Neutrophil (primary cell): Measurements from ENCODE around the gene SYCE1.

Source experiments
- H3K27ac ChIP-seq: fragments of 200-600 bp; sonication (generic); 2 replicates; pipeline ENCODE4 v1.5.1; 2016; ENCODE audit warnings: mild to moderate bottlenecking, moderate library complexity
- H3K27me3 ChIP-seq: fragments of 200-600 bp; sonication (generic); 2 replicates; pipeline ENCODE4 v1.6.0; 2016; ENCODE audit warnings: mild to moderate bottlenecking
- H3K36me3 ChIP-seq: fragments of 200-600 bp; sonication (generic); 2 replicates; pipeline ENCODE4 v1.5.1; 2017
- H3K4me1 ChIP-seq, 2 experiments: fragments of 200-600 bp in 1 of 2; sonication (generic) in 1 of 2; 1 replicate in 1 of 2; 2 replicates in 1 of 2; pipeline versions ENCODE4 v1.5.1 to v1.6.1; 2013 to 2016; ENCODE audit warnings: low read depth in 1 of 2, low read length in 1 of 2, mild to moderate bottlenecking in 1 of 2, moderate library complexity in 1 of 2; ENCODE audit not compliant: control insufficient read depth in 1 of 2, insufficient read depth in 1 of 2
- H3K4me3 ChIP-seq, 2 experiments: fragments of 200-600 bp in 1 of 2; sonication (generic) in 1 of 2; 1 replicate in 1 of 2; 2 replicates in 1 of 2; pipeline ENCODE4 v1.5.1; 2013 to 2016; ENCODE audit warnings: low read depth in 1 of 2, low read length in 1 of 2, mild to moderate bottlenecking in 1 of 2, moderate library complexity in 1 of 2
- H3K9me3 ChIP-seq: fragments of 200-600 bp; sonication (generic); 2 replicates; pipeline ENCODE4 v1.5.1; 2016
- CTCF ChIP-seq: fragments of 200-600 bp; sonication (generic); IDR thresholded peaks from 2 replicates; pipeline ENCODE4 v1.5.1; 2016; ENCODE audit warnings: antibody characterized with exemption

The SYCE1 gene

GRCh38 chr10:133528296-133528844, 37.0 kb downstream of the SYCE1 start:
- H3K27me3 ChIP-seq = peaks cover 90% of the 10 kb centered on the region
- peaks cover 8% of the 10 kb centered on the region for H3K9me3 ChIP-seq
- peaks cover 0 to 6% of the 10 kb centered on the region in 2 experiments for H3K4me1 ChIP-seq
- no peak overlapping the region for H3K27ac ChIP-seq
- H3K36me3 ChIP-seq = no peaks in the 10 kb centered on the region
- no peak for TF ChIP-seq CTCF
- no peak overlapping the region for H3K4me3 ChIP-seq

GRCh38 chr10:133527771-133528271, 37.6 kb downstream of the SYCE1 start:
- Histone ChIP-seq H3K27ac (no peak overlapping the region), H3K4me3 (no peak overlapping the region), H3K9me3 (peaks cover 11% of the 10 kb centered on the region), H3K36me3 (no peaks in the 10 kb centered on the region), H3K27me3 (peaks cover 95% of the 10 kb centered on the region), H3K4me1 (peaks cover 0 to 6% of the 10 kb centered on the region in 2 experiments)
- TF ChIP-seq CTCF = no peak

DNA sequence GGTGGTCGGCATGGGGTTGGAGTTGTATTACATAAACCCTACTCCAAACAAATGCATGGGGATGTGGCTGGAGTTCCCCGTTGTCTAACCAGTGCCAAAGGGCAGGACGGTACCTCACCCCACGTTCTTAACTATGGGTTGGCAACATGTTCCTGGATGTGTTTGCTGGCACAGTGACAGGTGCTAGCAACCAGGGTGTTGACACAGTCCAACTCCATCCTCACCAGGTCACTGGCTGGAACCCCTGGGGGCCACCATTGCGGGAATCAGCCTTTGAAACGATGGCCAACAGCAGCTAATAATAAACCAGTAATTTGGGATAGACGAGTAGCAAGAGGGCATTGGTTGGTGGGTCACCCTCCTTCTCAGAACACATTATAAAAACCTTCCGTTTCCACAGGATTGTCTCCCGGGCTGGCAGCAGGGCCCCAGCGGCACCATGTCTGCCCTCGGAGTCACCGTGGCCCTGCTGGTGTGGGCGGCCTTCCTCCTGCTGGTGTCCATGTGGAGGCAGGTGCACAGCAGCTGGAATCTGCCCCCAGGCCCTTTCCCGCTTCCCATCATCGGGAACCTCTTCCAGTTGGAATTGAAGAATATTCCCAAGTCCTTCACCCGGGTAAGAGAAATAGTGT, 38.3 kb downstream of the SYCE1 start, which contains the start of gene CYP2E1:
TSS of gene CYP2E1 (plus strand) at position 407 of the 632 bp plus-strand sequence. CDS start at position 440, 33 bp downstream.
- peaks cover 0 to 6% of the 10 kb centered on the region in 2 experiments for H3K4me1 ChIP-seq
- no peak within 1 kb of the TSS for H3K4me3 ChIP-seq
- peaks cover 92% of the 10 kb centered on the region for H3K27me3 ChIP-seq
- no peaks in the 10 kb centered on the region for H3K36me3 ChIP-seq
- no peak for TF ChIP-seq CTCF
- no peak within 1 kb of the TSS for H3K27ac ChIP-seq
- peaks cover 11% of the 10 kb centered on the region for H3K9me3 ChIP-seq

GRCh38 chr10:133525444-133525843, 39.9 kb downstream of the SYCE1 start:
- H3K4me3 ChIP-seq = no peak overlapping the region
- H3K27me3 ChIP-seq = peaks cover 92% of the 10 kb centered on the region
- H3K27ac ChIP-seq = no peak overlapping the region
- H3K4me1 ChIP-seq = peaks cover 0 to 6% of the 10 kb centered on the region in 2 experiments
- H3K9me3 ChIP-seq = peaks cover 11% of the 10 kb centered on the region
- no peak for TF ChIP-seq CTCF
- H3K36me3 ChIP-seq = no peaks in the 10 kb centered on the region

GRCh38 chr10:133523631-133524203, 41.7 kb downstream of the SYCE1 start:
- Histone ChIP-seq H3K9me3 (peaks cover 11% of the 10 kb centered on the region), H3K4me1 (peaks cover 0 to 6% of the 10 kb centered on the region in 2 experiments), H3K27me3 (peaks cover 91% of the 10 kb centered on the region), H3K4me3 (no peak overlapping the region), H3K36me3 (no peaks in the 10 kb centered on the region), H3K27ac (no peak overlapping the region)
- no peak for TF ChIP-seq CTCF
